ENCODE results near the gene NAALADL2. TPM values are rescaled to one million over a fixed set of nuclear protein-coding genes. Genes with fewer than 3 reads are reported as not detected.

Gene NAALADL2
- total and polyA plus RNA-seq, 2 experiments from 2014 or later, result 3.4 to 15.3 TPM

GRCh38 chr3:175851541-175851940 lies 992.4 kb downstream of the NAALADL2 start:
- TF ChIP-seq EZH2 (IDR thresholded peaks at IDR 0.05; ENCODE audit: borderline replicate concordance) (no peak), EZH2phosphoT487 (IDR thresholded peaks at IDR 0.05; ENCODE audit: low read depth, severe bottlenecking, unreplicated experiment) (no peak)
- TF ChIP-seq, protein P1, sequence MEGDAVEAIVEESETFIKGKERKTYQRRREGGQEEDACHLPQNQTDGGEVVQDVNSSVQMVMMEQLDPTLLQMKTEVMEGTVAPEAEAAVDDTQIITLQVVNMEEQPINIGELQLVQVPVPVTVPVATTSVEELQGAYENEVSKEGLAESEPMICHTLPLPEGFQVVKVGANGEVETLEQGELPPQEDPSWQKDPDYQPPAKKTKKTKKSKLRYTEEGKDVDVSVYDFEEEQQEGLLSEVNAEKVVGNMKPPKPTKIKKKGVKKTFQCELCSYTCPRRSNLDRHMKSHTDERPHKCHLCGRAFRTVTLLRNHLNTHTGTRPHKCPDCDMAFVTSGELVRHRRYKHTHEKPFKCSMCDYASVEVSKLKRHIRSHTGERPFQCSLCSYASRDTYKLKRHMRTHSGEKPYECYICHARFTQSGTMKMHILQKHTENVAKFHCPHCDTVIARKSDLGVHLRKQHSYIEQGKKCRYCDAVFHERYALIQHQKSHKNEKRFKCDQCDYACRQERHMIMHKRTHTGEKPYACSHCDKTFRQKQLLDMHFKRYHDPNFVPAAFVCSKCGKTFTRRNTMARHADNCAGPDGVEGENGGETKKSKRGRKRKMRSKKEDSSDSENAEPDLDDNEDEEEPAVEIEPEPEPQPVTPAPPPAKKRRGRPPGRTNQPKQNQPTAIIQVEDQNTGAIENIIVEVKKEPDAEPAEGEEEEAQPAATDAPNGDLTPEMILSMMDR (IDR thresholded peaks at IDR 0.05; ENCODE audit: poor library complexity), result no peak
- Histone ChIP-seq H3K4me1 (ENCODE audit: insufficient read depth) (no peaks in the 10 kb centered on the region), H3K27me3 (no peaks in the 10 kb centered on the region), H3K9me2 (replicated peaks; ENCODE audit: insufficient read depth) (no peaks in the 10 kb centered on the region), H3K79me2 (no peaks in the 10 kb centered on the region), H3K36me3 (replicated peaks; ENCODE audit: insufficient read depth, low read depth) (no peaks in the 10 kb centered on the region), H3K4me2 (no peak overlapping the region), H3K4me3 (no peak overlapping the region), H2AFZ (no peak overlapping the region), H4K20me1 (ENCODE audit: insufficient read depth, poor library complexity, severe bottlenecking) (no peaks in the 10 kb centered on the region), H3K27ac (no peak overlapping the region), H3K9me3 (ENCODE audit: low read depth) (no peaks in the 10 kb centered on the region)
- DNase-seq (ENCODE audit: low spot score), result no peak
- WGBS (ENCODE audit: low lambda C conversion rate, missing lambda C conversion rate), result 86% methylated on average over 7 of the region's 7 CpGs

DNA sequence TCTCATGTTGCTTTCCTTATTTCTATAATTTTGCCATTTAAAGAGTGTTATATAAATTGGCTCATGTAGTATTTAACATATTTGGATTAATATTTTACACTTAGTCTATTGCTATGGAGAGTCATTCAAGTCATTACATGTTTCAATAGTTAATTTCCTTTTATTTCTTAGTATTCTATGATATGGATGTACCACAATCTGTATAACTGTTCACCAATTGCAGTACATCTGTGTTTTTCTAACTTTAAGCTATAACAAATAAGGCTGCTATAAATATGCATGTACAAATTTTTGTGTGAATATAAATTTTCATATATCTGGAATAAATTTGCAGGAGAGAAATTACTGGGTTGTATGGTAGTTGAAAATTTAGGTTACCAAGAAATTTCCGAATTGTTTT lies 993.4 kb downstream of the NAALADL2 start:
- H2AFZ ChIP-seq, result no peak overlapping the region
- no peak overlapping the region for H3K4me3 ChIP-seq
- WGBS (ENCODE audit: low lambda C conversion rate, missing lambda C conversion rate), result 87% methylated on average over 1 of the region's 1 CpG

GRCh38 chr3:175857666-175858270 lies 998.6 kb downstream of the NAALADL2 start:
- H3K9me2 ChIP-seq (replicated peaks; ENCODE audit: insufficient read depth), result no peaks in the 10 kb centered on the region
- H3K27me3 ChIP-seq, result no peaks in the 10 kb centered on the region
- H3K36me3 ChIP-seq (replicated peaks; ENCODE audit: insufficient read depth, low read depth), result no peaks in the 10 kb centered on the region
- H3K4me3 ChIP-seq, result no peak overlapping the region
- H3K27ac ChIP-seq, result no peak overlapping the region
- H3K9me3 ChIP-seq (ENCODE audit: low read depth), result no peaks in the 10 kb centered on the region
- TF ChIP-seq EZH2 (IDR thresholded peaks at IDR 0.05; ENCODE audit: borderline replicate concordance) (no peak), EZH2phosphoT487 (IDR thresholded peaks at IDR 0.05; ENCODE audit: low read depth, severe bottlenecking, unreplicated experiment) (no peak)
- TF ChIP-seq, protein P1 (IDR thresholded peaks at IDR 0.05; ENCODE audit: poor library complexity), result no peak
- no peak overlapping the region for H2AFZ ChIP-seq
- no peak overlapping the region for H3K4me2 ChIP-seq
- no peaks in the 10 kb centered on the region for H3K4me1 ChIP-seq (ENCODE audit: insufficient read depth)
- DNase-seq (ENCODE audit: low spot score), result no peak
- no peaks in the 10 kb centered on the region for H4K20me1 ChIP-seq (ENCODE audit: insufficient read depth, poor library complexity, severe bottlenecking)
- no peaks in the 10 kb centered on the region for H3K79me2 ChIP-seq
- 79% methylated on average over 2 of the region's 2 CpGs for WGBS (ENCODE audit: low lambda C conversion rate, missing lambda C conversion rate)

More for the DNA sequence above, 993.4 kb downstream of the NAALADL2 start:
- no peaks in the 10 kb centered on the region for H4K20me1 ChIP-seq (ENCODE audit: insufficient read depth, poor library complexity, severe bottlenecking)
- H3K9me2 ChIP-seq (replicated peaks; ENCODE audit: insufficient read depth), result no peaks in the 10 kb centered on the region
- no peaks in the 10 kb centered on the region for H3K27me3 ChIP-seq
- no peak overlapping the region for H3K27ac ChIP-seq
- H3K4me1 ChIP-seq (ENCODE audit: insufficient read depth), result no peaks in the 10 kb centered on the region
- H3K36me3 ChIP-seq (replicated peaks; ENCODE audit: insufficient read depth, low read depth), result no peaks in the 10 kb centered on the region
- TF ChIP-seq, protein P1 (IDR thresholded peaks at IDR 0.05; ENCODE audit: poor library complexity), result no peak
- TF ChIP-seq EZH2 (IDR thresholded peaks at IDR 0.05; ENCODE audit: borderline replicate concordance) (no peak), EZH2phosphoT487 (IDR thresholded peaks at IDR 0.05; ENCODE audit: low read depth, severe bottlenecking, unreplicated experiment) (no peak)
- H3K4me2 ChIP-seq, result no peak overlapping the region
- H3K9me3 ChIP-seq (ENCODE audit: low read depth), result no peaks in the 10 kb centered on the region
- DNase-seq (ENCODE audit: low spot score), result no peak
- H3K79me2 ChIP-seq, result no peaks in the 10 kb centered on the region

Small RNA genes within 50 kb of the gene (microRNA-seq; reads per million reads assigned to microRNA genes)
- gene MIR4789, result not detected

Small RNA genes within 50 kb of the gene (small RNA-seq; reads per million reads assigned to genes)
- gene MIR4789 (not detected), gene RNU4-91P (not detected), gene RNU6-1233P (not detected), gene RNU6-1317P (not detected)

All from hepatocyte (in vitro differentiated cells).